Left renal pelvis (tissue), 4 donors: ENCODE measurements around the gene RPTOR. TPM values are rescaled to one million over a fixed set of nuclear protein-coding genes. Genes with fewer than 3 reads are reported as not detected.
A peak's percentile ranks its signal among the peaks of the same experiment; 100 is the strongest.
"Not testable (repeated sequence)": the region's sequence is repeated elsewhere in the genome, so short reads cannot be mapped to it uniquely, and the experiment has no call there.

Source experiments
- DNase-seq, 4 donors: peaks; one replicate each; pipeline ENCODE4 v3.0.0-alpha.2; 2013; ENCODE audit warnings: low read depth in 4 of 4, low spot score in 3 of 4
- polyA plus RNA-seq, 4 donors: library from polyadenylated mRNA; unstranded; fragments of 120-200 nt; gene quantifications; one replicate each; pipeline ENCODE4 v1.2.1, GENCODE V29; 2013; ENCODE audit not compliant: insufficient read length in 4 of 4

Gene RPTOR
- polyA plus RNA-seq, 4 donors, result 15.1 to 21.2 (median 16.9) TPM

DNA sequence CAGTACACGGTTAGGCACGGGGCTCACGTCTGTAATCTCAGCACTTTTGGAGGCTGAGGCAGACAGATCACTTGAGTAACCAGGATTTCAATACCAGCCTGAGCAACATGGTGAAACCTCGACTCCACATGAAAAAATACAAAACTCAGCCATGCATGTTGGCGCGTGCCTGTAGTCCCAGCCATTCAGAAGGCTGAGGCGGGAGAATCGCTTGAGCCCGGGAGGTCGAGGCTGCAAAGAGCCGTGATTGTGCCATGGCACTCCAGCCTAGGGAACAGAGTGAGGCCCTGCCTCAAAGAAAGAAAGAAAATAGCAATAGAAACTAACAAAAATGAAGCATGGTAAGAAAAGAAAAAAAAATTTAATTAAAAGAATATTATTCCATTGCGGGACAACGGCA is 319.0 kb downstream of the RPTOR start:
- DNase-seq, result no peak

GRCh38 chr17:80864751-80865150 is 320.1 kb downstream of the RPTOR start:
- DNase-seq, result no peak

- peak in 1 of 4 donors; percentile 49 for DNase-seq
Measured at GRCh38 chr17:80866050-80866793, 321.6 kb downstream of the RPTOR start.

DNA sequence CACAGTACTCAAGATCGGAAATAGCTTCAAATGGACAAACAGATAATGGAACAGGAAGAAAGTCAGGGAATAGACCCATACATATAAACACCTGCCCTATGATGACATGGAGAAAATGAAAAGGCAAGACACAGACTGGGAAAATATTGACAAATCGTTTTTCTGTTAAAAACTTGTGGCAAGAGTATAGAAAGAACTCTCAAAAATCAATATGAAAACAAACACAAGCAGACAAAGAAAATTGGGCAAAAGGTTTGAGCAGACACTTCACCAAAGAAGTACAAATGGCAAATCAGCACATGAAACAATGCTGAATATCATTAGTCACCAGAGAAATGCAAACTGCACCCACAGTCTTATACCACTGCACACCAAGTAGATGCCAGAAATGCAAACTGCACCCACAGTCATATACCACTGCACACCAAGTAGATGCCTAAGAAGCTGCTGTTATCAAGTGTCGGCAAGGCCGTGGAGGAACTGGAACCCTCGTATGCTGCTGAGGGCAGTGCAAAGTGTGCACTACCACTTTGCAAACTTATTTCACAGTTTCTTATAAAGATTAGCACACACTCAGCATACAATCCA is 323.5 kb downstream of the RPTOR start:
- no peak for DNase-seq

DNA sequence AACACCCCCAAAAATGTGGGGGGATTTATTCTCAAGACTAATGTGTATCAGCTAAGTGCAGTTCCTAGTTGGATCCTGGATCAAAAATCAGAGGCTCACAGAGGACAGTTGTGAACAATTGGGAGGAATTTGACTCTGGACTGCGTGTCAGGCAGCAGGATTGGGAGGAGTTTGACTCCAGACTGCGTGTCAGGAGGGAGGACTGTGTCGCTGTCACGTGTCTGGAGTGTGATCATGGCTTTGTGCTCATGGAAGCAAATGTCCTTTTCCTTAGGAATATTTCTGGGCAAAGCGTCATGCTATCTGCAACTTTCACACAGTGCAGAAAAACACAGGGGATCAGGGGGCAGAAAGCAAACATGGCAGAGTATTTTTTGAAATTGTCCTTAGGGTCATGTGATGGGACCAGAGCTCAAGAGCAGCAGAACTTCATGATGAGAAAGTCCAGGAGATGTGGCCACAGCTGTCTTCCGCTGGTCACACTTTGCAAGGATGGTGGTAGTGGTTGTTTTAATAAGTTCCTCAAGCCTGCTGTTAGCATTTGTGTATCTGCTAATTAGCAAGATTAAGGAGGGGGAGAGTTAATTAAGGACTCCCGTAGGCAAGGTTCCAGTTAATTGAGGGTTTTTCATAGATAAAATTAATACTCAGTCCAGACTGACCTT is 325.0 kb downstream of the RPTOR start:
- no peak for DNase-seq

GRCh38 chr17:80870401-80870800 is 325.8 kb downstream of the RPTOR start:
- no peak for DNase-seq

DNA sequence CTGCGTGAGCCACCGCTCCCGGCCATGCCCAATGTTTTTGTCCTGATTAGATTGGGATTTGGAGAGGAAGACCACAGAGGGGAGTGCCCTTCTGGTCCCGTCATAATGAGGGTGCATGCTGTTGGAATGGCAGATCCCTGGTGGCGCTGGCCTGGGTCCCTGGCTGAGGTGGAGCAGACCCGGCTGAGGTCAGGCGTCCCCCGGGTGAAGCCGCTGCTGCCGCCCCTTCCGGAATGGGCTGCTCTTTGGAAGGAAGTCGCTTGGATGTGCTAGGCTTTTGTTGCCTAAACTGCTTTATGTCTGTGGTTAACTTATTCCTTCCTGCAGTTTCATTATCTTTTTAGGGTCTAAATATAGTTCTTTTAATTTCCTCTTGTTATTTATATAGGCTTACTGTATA is 326.7 kb downstream of the RPTOR start:
- DNase-seq, result no peak

DNA sequence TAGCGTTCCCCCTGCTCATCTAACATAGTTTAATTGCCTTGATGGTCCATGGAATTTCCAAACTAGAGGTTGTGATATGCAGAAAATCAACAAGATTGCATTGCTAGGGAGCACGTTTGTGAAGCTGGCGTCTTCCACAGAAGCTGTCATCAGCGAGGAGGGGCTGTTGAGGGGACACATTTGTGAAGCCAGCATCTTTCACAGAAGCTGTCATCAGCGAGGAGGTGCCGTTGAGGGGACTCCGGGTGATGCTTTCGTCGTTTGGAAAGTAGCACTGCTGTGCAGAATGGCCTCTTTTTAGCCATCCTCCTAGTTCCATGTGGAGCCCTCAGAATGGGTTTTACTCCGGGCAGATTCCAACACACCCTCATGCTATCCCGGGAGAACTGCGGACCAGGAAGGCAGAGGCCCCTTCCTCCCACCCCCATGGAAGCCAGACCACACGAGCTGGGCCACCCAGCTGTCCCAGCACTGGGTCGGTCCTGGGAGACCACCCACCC is 327.4 kb downstream of the RPTOR start:
- DNase-seq, result no peak

- DNase-seq, result no peak
Measured at GRCh38 chr17:80872501-80873306, 328.1 kb downstream of the RPTOR start.

- DNase-seq, result no peak
Measured at GRCh38 chr17:80873307-80873951, 328.8 kb downstream of the RPTOR start.

DNA sequence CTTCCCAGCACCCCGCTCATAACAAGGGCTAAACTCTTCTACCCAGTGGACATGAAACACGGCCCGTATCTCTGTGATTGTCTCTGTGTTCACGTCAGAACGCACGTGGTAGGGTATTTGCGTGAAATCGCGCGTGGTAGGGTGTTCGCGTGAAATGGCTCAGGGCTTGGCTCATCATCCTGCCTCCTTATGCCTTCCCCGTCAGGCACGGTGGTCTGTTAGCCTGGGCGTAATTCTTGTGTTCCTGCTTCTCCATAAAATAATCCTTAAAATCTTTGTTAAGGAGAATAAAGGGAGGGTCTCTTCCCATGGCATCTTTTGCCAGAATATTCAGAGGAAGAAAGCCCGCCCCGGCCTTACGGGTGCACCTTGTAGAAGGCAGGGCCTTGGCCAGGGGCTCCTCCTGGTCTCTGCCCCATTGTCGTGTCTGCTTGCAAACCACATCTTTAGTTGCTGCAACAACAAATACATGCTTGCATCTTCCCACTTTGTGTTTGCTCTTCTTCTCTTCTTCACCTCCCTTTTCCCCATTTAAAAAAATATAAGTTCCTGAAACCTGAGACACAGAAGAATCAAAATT is 330.3 kb downstream of the RPTOR start:
- DNase-seq, result no peak

DNA sequence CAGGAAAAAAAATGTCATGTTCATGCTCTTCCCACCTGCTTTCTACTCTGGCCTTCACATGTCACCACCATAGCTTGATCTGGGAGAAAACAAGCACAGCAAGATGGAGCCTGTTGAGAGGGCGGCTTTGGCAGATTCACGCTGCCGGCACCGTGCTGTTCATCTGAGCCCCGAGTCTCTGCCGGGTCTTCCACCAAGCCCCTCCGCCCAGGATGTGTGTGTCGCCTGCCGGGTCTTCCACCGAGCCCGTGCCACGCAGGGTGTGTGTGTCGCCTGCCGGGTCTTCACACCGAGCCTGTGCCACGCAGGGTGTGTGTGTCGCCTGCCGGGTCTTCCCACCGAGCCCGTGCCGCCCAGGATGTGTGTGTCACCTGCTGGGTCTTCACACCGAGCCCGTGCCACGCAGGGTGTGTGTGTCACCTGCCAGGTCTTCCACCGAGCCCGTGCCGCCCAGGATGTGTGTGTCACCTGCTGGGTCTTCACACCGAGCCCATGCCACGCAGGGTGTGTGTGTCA is 330.9 kb downstream of the RPTOR start:
- DNase-seq, result not testable (repeated sequence)

DNA sequence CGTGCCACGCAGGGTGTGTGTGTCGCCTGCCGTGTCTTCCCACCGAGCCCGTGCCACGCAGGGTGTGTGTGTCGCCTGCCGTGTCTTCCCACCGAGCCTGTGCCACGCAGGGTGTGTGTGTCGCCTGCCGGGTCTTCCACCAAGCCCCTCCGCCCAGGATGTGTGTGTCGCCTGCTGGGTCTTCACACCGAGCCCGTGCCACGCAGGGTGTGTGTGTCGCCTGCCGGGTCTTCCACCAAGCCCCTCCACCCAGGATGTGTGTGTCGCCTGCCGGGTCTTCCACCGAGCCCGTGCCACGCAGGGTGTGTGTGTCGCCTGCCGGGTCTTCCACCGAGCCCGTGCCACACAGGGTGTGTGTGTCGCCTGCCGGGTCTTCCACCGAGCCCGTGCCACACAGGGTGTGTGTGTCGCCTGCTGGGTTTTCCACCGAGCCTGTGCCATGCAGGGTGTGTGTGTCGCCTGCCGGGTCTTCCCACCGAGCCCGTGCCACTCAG is 331.9 kb downstream of the RPTOR start:
- not testable (repeated sequence) for DNase-seq

DNA sequence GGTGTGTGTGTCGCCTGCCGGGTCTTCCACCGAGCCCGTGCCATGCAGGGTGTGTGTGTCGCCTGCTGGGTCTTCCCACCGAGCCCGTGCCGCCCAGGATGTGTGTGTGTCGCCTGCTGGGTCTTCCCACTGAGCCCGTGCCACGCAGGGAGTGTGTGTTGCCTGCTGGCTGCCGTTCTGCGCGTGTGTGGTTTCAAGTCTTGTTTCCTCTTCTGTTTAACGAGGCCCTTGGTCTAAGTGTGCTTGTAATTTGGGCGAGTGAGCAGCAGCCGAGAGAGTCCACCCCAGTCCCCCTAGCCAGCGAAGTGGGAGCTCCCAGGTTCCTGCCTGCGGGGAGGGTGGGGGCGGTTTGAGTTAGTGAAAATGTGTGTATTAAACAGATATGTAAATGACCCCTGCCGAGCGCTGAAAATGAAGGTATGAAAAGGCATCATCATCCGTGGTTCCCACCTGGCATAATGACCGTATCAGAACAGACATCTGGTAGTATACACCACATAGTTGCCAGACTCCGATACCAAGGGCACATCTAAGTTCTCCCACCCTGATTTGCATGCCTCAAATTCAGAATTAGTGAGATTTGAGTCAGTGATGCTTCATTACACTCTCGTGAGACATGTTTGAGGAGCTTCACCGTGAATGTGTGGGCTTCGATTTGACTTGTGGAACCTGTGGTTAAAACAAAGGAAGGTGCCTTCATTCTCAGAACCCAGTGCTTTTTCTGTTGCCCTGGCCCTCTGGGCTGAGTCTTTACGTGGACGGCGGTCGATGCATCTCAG is 332.5 kb downstream of the RPTOR start:
- no peak for DNase-seq

DNA sequence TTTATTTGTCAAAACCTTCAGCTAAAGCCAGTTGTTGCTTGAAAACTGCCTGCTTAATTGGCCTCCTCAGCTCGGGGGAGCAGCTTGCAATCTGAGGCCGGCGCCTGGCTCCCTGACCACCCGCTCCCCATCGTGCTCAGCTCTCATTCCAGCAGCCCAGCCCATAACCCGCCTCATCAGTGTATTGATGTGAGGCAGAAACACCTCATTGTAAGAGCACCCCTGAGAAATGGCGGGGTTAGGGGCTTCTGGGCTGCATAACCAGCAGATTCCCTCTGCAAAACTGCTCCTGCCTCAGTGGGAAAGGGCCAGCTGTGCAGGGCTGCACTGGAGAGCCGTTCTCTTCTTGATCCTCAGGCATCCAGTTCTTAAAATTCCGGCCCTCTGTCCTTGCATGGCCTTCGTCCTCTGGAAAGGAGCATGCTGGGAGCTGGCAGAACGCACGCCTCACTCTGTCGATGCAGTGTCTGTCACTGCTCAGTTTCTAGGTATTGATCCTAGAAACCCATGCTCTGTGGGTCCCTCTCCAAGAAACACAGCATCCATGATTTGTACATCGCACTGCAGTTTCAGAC is 333.2 kb downstream of the RPTOR start:
- no peak for DNase-seq

DNA sequence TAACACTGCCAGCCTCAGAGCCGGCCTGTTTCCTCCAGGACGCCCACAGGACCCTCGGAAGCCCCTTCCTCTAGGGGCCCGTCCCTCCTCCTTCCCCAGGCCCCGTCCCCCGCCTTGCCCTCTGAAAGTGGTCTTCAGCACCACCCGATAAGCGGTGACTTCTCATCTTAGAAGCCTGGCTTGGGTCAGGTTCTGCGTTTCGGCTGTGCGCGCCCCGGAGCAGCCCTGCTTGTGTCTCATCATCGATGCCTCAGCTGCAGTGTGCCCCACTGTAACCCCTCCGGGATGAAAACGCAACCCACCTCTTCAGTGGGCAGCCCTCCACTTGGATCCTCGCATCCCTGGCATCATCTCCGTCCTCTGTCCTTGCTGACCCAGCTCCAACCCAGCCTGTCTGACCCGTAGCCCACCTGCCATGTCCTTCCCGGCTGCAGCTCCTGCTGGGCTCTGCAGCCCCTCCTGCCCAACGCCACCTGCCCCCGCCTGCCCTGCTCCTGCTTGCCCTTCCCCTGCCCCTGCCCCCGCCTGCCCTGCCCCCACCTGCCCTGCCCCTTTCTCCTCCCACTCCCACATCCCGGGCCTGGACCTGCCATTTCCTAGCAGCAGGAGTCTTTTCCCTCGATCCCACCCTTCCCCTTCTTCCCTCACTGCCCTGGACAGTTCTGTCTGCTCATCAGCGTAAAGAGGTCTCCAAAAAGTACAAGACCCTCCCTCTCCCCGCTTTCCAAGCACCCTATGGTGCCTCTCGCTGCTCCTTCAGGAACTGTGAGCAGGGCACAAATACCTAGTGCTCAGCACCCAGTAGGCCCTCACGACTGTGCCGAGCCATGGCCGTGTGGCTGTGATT is 334.5 kb downstream of the RPTOR start:
- DNase-seq, result no peak
